NCI-H748 (cell line): ENCODE measurements around the gene NBPF12.
"Not testable (repeated sequence)": the region's sequence is repeated elsewhere in the genome, so short reads cannot be mapped to it uniquely, and the experiment has no call there.

Source experiments
- DNase-seq: peaks from one replicate; lab custom pipeline; 2025; ENCODE audit not compliant: unreplicated experiment; lab: John Stamatoyannopoulos, UW

The NBPF12 gene

DNA sequence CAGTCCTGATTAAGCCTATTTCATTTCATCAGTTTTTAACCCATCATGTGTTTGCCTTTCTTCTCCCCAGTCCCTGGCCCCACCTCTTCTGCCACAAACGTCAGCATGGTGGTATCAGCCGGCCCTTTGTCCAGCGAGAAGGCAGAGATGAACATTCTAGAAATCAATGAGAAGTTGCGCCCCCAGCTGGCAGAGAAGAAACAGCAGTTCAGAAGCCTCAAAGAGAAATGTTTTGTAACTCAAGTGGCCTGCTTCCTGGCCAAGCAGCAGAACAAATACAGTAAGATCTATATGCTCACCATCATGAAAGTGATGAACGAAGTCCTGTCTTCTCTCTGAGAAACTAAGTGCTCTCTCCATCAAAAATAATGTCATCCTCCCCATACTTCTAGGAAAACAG lies 34.6 kb downstream of the NBPF12 start:
- not testable (repeated sequence) for DNase-seq

DNA sequence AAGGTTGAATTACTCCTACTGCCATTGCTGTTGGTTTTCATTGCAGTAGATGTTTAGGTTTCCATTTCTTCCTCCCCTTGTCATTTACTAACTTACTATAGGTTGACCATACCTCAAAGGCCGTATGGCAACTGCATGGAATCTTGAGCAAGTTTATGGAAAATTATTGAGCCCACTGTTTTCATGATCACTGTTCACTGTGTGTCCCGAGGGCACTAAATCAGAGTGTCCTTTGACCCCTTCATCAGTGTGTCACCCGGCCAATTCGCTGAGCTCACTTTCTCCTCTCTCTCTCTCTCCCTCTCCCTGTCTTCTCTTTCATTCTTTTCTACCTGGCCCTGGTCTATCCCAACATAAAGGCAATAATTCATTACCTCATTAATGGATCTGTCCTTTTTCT lies 47.7 kb downstream of the NBPF12 start:
- not testable (repeated sequence) for DNase-seq

DNA sequence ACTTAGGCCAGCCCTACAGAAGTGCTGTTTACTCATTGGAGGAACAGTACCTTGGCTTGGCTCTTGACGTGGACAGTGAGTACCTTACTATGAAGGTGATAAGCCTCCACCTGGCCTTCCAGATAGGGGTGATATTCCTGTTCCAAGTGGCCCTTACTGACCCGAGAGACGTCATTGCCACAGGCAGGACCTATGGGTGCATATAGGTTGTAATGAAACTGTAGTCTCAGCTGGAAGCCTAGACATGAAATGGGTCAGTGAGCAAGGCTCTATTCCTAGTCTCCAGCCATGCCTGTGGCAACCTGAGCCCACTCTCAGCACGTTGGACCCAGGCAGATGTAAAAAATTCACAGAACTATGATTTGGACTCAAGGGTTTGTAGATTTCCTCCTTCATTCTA lies 48.3 kb downstream of the NBPF12 start:
- not testable (repeated sequence) for DNase-seq

DNA sequence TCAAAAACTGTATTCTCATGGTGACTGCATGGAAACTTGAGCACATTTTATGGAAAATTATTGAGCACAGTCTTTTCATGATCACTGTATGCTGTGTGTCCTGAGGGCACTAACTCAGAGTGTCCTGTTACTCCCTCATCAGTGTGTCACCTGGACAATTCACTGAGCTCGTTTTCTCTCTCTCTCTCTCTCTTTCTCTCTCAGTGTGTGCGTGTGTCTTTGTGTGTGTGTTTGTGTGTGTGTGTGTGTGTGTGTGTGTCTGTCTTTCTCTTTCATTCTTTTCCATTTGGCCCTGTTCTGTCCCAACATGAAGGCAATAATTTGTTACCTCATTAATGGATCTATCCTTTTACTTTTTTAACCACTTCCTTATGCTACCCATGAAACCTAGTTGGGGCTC lies 49.4 kb downstream of the NBPF12 start:
- not testable (repeated sequence) for DNase-seq

DNA sequence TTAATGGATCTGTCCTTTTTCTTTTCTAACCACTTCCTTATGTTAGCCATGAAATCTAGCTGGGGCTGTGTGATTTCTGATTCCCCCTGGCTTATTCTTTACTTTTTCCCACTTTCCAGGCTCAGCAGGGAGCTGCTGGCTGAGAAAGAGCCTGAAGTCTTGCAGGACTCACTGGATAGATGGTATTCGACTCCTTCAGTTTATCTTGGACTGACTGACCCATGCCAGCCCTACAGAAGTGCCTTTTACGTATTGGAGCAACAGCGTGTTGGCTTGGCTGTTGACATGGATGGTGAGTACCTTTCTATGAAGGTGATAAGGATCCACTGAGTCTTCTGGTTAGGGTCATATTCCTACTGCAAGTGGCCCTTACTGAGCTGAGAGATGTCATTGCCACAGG lies 51.3 kb downstream of the NBPF12 start:
- DNase-seq, result not testable (repeated sequence)

DNA sequence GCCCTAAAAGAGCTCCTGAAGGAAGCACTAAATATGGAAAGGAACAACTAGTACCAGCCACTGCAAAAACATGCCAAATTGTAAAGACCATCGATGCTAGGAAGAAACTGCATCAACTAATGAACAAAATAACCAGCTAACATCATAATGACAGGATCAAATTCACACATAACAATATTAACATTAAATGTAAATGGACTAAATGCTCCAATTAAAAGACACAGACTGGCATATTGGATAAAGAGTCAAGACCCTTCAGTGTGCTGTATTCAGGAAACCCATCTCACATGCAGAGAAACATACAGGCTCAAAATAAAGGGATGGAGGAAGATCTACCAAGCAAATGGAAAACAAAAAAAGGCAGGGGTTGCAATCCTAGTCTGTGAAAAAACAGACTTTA lies 70.4 kb downstream of the NBPF12 start:
- not testable (repeated sequence) for DNase-seq

DNA sequence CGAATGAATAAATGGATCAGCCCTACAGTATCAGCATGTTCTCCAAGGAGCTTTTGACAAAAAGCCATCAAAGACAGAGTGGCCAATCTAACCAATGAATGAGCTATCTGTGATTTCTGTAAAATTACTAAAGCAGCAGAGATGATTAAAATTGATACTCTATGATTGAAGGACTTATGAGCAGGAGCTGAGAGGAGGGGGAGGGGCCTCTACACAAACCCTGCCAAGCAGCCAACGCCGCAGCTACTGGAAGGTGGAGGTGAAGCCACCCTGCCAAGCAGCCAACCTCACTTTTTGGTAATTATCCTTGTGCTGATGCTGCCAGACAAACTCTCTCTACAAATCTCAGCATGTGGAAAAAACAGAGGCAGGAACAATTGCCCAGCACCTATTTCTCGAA lies 88.9 kb downstream of the NBPF12 start:
- DNase-seq, result not testable (repeated sequence)

DNA sequence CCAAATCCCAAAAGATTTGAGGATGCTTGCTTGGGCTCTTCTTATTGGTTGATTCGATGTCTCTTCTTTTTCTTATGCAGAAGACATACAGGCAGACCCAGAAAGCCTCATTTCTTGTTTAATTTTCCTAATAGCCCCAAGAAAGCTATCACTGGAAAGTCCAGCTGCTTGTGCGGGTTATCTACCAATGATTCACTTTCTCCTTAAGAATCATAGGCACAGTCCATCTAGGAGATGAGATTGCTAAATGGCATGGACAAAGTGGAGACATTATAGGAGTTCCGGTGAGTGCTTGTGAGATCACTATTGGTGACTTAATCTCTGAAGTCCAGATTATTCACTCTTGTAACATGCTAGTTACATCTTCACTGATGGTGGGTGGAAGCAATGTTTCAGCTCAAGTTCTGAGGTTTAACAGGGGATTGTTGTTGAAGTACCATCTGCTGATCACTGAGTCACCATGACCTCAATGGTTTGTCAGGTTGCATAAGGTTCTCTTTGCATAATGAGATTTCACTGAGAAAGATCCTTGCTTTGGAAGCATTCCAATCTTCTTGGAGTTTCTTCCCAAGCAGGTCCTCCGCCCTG lies 92.0 kb downstream of the NBPF12 start:
- DNase-seq, result not testable (repeated sequence)

DNA sequence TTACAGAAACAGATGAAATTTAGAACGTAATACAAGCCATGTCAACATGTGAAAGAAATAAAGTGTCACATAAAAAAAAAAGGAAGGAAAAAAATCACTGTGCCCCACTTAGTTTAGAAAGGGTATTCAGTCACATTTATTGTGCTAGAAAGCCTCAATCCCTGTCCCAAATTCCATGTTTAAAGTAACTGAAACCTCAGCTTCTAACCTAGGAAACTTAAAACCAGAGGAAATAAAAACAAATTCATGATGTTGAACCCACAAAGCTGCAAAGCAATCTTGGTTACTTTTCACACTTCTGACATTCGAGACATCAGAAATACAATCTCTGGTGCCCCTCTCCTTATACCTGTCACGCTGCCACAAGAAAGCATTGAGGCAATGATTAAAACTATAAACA lies 101.8 kb downstream of the NBPF12 start:
- no peak for DNase-seq

DNA sequence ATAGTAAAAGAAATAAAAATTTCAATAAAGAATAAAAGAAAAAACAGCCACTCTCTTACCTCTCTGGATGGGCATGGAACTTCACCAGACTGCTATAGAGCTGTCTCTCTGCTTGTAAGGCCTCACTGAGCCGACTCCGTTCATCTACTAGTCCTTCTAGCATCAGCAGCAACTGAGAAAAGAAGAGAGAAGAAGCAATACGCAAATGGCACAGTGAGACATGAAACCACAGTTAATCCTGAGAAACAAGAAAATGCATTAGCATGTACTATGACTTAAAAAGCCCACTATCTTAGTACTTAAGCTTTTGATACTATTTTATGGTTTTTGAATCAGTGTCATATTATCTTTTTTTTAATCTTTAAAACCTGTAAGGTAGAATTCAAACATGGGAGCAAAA lies 104.8 kb downstream of the NBPF12 start:
- DNase-seq, result not testable (repeated sequence)

DNA sequence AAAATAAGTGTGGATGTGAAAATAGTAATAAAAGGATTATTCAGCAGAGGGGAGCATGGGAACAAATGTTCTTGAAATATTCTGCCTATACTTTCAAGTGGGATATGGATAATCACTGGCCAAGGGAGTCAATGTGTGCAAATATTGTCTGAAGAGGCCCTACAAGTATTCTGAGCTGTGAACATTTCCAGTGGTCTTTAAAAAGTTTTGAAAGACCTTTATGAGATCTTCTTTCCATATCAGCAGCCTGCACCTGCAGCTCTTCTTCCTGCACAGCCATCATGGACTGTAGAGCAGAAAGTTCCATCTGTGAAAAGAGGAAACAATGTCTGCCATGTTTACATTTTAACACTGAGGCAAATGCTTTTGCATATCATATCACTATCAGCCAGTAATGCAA lies 106.4 kb downstream of the NBPF12 start:
- DNase-seq, result not testable (repeated sequence)
